ENCODE data around the gene FADD. TPM values are rescaled to one million over a fixed set of nuclear protein-coding genes. Genes with fewer than 3 reads are reported as not detected.

The FADD gene
- total RNA-seq, 1 donor from 2014 or later, result 40.8 TPM

DNA sequence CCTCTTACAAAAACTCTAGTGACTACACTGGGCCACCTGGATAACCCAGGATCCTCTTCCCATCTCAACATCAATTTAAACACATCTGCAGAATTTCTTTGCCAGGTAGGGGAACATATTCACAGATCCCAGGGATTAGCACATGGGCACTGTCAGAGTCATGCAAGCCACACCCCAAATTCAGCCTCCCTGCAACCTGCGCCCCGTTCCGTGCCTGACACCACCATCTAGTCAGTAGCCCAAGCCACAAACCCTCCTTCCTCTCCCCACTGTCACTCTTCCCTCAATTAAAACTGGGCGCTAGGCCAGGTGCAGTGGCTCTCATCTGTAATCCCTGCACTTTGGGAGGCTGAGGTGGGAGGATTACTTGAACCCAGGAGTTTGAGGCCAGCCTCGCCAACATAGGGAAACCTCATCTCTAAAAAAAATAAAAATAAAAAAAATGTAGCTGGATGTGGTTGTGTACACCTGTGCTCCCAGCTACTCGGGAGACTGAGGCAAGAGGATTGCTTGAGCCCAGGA is 6.4 kb downstream of the FADD start:
- H4K20me1 ChIP-seq (ENCODE audit: insufficient read depth, low read length), result peaks cover 55% of the 10 kb centered on the region
- TF ChIP-seq EZH2 (IDR thresholded peaks at IDR 0.05; ENCODE audit: insufficient read depth, low read length), result no peak
- TF ChIP-seq, protein P1, sequence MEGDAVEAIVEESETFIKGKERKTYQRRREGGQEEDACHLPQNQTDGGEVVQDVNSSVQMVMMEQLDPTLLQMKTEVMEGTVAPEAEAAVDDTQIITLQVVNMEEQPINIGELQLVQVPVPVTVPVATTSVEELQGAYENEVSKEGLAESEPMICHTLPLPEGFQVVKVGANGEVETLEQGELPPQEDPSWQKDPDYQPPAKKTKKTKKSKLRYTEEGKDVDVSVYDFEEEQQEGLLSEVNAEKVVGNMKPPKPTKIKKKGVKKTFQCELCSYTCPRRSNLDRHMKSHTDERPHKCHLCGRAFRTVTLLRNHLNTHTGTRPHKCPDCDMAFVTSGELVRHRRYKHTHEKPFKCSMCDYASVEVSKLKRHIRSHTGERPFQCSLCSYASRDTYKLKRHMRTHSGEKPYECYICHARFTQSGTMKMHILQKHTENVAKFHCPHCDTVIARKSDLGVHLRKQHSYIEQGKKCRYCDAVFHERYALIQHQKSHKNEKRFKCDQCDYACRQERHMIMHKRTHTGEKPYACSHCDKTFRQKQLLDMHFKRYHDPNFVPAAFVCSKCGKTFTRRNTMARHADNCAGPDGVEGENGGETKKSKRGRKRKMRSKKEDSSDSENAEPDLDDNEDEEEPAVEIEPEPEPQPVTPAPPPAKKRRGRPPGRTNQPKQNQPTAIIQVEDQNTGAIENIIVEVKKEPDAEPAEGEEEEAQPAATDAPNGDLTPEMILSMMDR (IDR thresholded peaks at IDR 0.05; ENCODE audit: insufficient read depth, low read depth, low read length), result no peak
- peak overlapping the region; percentile 30 for H3K4me2 ChIP-seq (ENCODE audit: low read length)
- Mint-ChIP-seq H3K9me3 (ENCODE audit: unreplicated experiment) (no peaks in the 10 kb centered on the region), H3K4me1 (ENCODE audit: low read depth, unreplicated experiment) (peaks cover 32% of the 10 kb centered on the region), H3K4me3 (ENCODE audit: unreplicated experiment) (no peak overlapping the region), H3K36me3 (ENCODE audit: low read depth, unreplicated experiment) (peaks cover 15% of the 10 kb centered on the region), H3K27me3 (ENCODE audit: low read depth, unreplicated experiment) (no peaks in the 10 kb centered on the region), H3K27ac (ENCODE audit: unreplicated experiment) (no peak overlapping the region)
- no peak overlapping the region for H2AFZ ChIP-seq (ENCODE audit: low read depth, low read length)
- no peak for DNase-seq (ENCODE audit: low read depth)
- H3K27ac ChIP-seq (ENCODE audit: low read depth, low read length), result peak overlapping the region; percentile 60
- H3K27me3 ChIP-seq (ENCODE audit: insufficient read depth, low read length), result no peaks in the 10 kb centered on the region
- no peak for FAIRE-seq
- H3K9ac ChIP-seq (ENCODE audit: low read length), result peak overlapping the region; percentile 23
- peaks cover 25% of the 10 kb centered on the region for H3K4me1 ChIP-seq (ENCODE audit: insufficient read depth, low read length)
- peaks cover 18% of the 10 kb centered on the region for H3K36me3 ChIP-seq (ENCODE audit: insufficient read depth, low read length)
- peaks cover 38% of the 10 kb centered on the region for H3K79me2 ChIP-seq (ENCODE audit: insufficient read depth, low read length)
- no peaks in the 10 kb centered on the region for H3K9me3 ChIP-seq (ENCODE audit: insufficient read depth, low read depth, low read length)
- H3K4me3 ChIP-seq (ENCODE audit: insufficient read depth, low read depth, low read length), result no peak overlapping the region

DNA sequence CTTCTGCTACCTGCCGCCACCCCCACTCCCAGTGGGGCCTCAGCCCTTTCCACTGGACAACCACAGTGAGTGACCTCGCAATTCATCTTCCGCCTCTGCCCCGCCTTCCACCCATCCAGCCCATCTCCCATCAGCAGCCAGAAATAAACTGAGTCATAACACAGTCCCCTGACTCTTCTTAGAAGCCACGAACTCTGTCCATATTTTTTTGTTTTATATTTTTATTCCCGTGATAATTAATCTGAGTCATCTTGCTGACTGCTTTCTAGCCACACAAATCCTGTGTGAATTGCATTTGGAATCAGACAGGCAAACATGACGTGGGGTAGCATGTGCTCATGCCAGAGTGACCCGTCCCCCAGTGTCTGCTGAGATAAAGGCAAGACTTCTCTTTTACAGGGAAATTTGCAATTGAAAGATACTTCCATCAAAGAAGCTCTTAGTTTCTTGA is 7.0 kb downstream of the FADD start:
- FAIRE-seq (no peak), DNase-seq (ENCODE audit: low read depth) (peak; percentile 84)
- Mint-ChIP-seq H3K36me3 (ENCODE audit: low read depth, unreplicated experiment) (peaks cover 15% of the 10 kb centered on the region), H3K4me3 (ENCODE audit: unreplicated experiment) (peak overlapping the region; percentile 3), H3K9me3 (ENCODE audit: unreplicated experiment) (no peaks in the 10 kb centered on the region), H3K27ac (ENCODE audit: unreplicated experiment) (no peak overlapping the region), H3K4me1 (ENCODE audit: low read depth, unreplicated experiment) (peaks cover 26% of the 10 kb centered on the region), H3K27me3 (ENCODE audit: low read depth, unreplicated experiment) (no peaks in the 10 kb centered on the region)
- Histone ChIP-seq H3K9ac (ENCODE audit: low read length) (peak overlapping the region; percentile 52), H3K9me3 (ENCODE audit: insufficient read depth, low read depth, low read length) (no peaks in the 10 kb centered on the region), H3K4me3 (ENCODE audit: insufficient read depth, low read depth, low read length) (no peak overlapping the region), H3K4me1 (ENCODE audit: insufficient read depth, low read length) (peaks cover 18% of the 10 kb centered on the region), H3K4me2 (ENCODE audit: low read length) (peak overlapping the region; percentile 30), H2AFZ (ENCODE audit: low read depth, low read length) (no peak overlapping the region), H3K79me2 (ENCODE audit: insufficient read depth, low read length) (peaks cover 32% of the 10 kb centered on the region), H4K20me1 (ENCODE audit: insufficient read depth, low read length) (peaks cover 48% of the 10 kb centered on the region), H3K27me3 (ENCODE audit: insufficient read depth, low read length) (no peaks in the 10 kb centered on the region), H3K36me3 (ENCODE audit: insufficient read depth, low read length) (peaks cover 18% of the 10 kb centered on the region), H3K27ac (ENCODE audit: low read depth, low read length) (peak overlapping the region; percentile 60)
- TF ChIP-seq, protein P1 (IDR thresholded peaks at IDR 0.05; ENCODE audit: insufficient read depth, low read depth, low read length), result no peak
- no peak for TF ChIP-seq EZH2 (IDR thresholded peaks at IDR 0.05; ENCODE audit: insufficient read depth, low read length)

DNA sequence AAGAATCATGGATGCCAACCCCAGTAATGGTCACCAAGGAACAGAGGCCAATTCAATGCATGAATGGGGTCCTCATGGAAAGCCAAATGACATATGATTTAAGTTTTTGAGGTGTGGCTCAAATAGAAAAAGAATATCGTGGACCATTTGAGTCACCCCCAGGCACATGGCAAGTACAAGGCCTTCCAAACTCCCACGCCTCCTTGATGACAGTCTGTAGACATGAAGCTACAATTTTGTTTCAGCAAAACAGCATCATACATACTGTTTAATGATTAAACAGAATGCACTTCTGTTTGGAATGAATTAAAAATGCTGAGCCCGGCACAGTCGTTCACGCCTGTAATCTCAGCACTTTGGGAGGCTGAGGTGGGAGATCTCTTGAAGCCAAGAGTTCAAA is 7.4 kb downstream of the FADD start:
- Histone ChIP-seq H3K9ac (ENCODE audit: low read length) (peak overlapping the region; percentile 52), H3K9me3 (ENCODE audit: insufficient read depth, low read depth, low read length) (no peaks in the 10 kb centered on the region), H3K27me3 (ENCODE audit: insufficient read depth, low read length) (no peaks in the 10 kb centered on the region), H3K79me2 (ENCODE audit: insufficient read depth, low read length) (peaks cover 27% of the 10 kb centered on the region), H3K27ac (ENCODE audit: low read depth, low read length) (peak overlapping the region; percentile 60), H3K4me1 (ENCODE audit: insufficient read depth, low read length) (peaks cover 14% of the 10 kb centered on the region), H4K20me1 (ENCODE audit: insufficient read depth, low read length) (peaks cover 44% of the 10 kb centered on the region), H2AFZ (ENCODE audit: low read depth, low read length) (no peak overlapping the region), H3K4me2 (ENCODE audit: low read length) (peak overlapping the region; percentile 3), H3K36me3 (ENCODE audit: insufficient read depth, low read length) (peaks cover 17% of the 10 kb centered on the region), H3K4me3 (ENCODE audit: insufficient read depth, low read depth, low read length) (no peak overlapping the region)
- peaks cover 15% of the 10 kb centered on the region for H3K36me3 Mint-ChIP-seq (ENCODE audit: low read depth, unreplicated experiment)
- FAIRE-seq, result no peak
- peak; percentile 41 for DNase-seq (ENCODE audit: low read depth)
- TF ChIP-seq, protein P1 (IDR thresholded peaks at IDR 0.05; ENCODE audit: insufficient read depth, low read depth, low read length), result no peak
- TF ChIP-seq EZH2 (IDR thresholded peaks at IDR 0.05; ENCODE audit: insufficient read depth, low read length), result no peak
- H3K27ac Mint-ChIP-seq (ENCODE audit: unreplicated experiment), result no peak overlapping the region
- H3K9me3 Mint-ChIP-seq (ENCODE audit: unreplicated experiment), result no peaks in the 10 kb centered on the region
- no peaks in the 10 kb centered on the region for H3K27me3 Mint-ChIP-seq (ENCODE audit: low read depth, unreplicated experiment)
- H3K4me3 Mint-ChIP-seq (ENCODE audit: unreplicated experiment), result no peak overlapping the region
- peaks cover 21% of the 10 kb centered on the region for H3K4me1 Mint-ChIP-seq (ENCODE audit: low read depth, unreplicated experiment)

All from astrocyte (in vitro differentiated cells and primary cell).